ENCODE results near the gene RET. TPM values are rescaled to one million over a fixed set of nuclear protein-coding genes. Genes with fewer than 3 reads are reported as not detected.

RET gene
- total RNA-seq, 1 experiment from 2014 or later: not detected

GRCh38 chr10:43124094-43124521 lies 47.2 kb downstream of the RET start:
- ChIA-PET CTCF (no interaction called here), POLR2A (no interaction called here)
- Mint-ChIP-seq H3K9me3 (ENCODE audit: unreplicated experiment) (no peaks in the 10 kb centered on the region), H3K27ac (ENCODE audit: unreplicated experiment) (no peak overlapping the region), H3K4me3 (ENCODE audit: unreplicated experiment) (no peak overlapping the region), H3K27me3 (ENCODE audit: insufficient read depth, unreplicated experiment) (peaks cover 28% of the 10 kb centered on the region), H3K36me3 (ENCODE audit: insufficient read depth, unreplicated experiment) (no peaks in the 10 kb centered on the region), H3K4me1 (ENCODE audit: low read depth, unreplicated experiment) (no peaks in the 10 kb centered on the region)
- Histone ChIP-seq H3K4me1 (no peaks in the 10 kb centered on the region), H3K4me3 (ENCODE audit: low read depth, low read length) (no peak overlapping the region), H3K36me3 (ENCODE audit: control insufficient read depth, insufficient read depth, low read length) (no peaks in the 10 kb centered on the region), H3K9me3 (no peaks in the 10 kb centered on the region), H3K27me3 (replicated peaks; ENCODE audit: control insufficient read depth, insufficient read depth, low read length) (peaks cover 1% of the 10 kb centered on the region; the same call in 1 of the 2 replicates)
- TF ChIP-seq CTCF (IDR thresholded peaks at IDR 0.05; ENCODE audit: insufficient read depth in 1 of 2, low read depth in 1 of 2, low read length in 1 of 2, severe bottlenecking in 1 of 2, unreplicated experiment in 1 of 2): no peak
- no peak for DNase-seq
- BruUV-seq (replicated peaks): no TSS peak
- intact Hi-C loops (cut with micrococcal nuclease; ENCODE audit: unreplicated experiment): no loop called here

GRCh38 chr10:43124574-43125273 lies 47.9 kb downstream of the RET start:
- Mint-ChIP-seq H3K27ac (ENCODE audit: unreplicated experiment) (no peak overlapping the region), H3K27me3 (ENCODE audit: insufficient read depth, unreplicated experiment) (peaks cover 28% of the 10 kb centered on the region), H3K36me3 (ENCODE audit: insufficient read depth, unreplicated experiment) (no peaks in the 10 kb centered on the region), H3K9me3 (ENCODE audit: unreplicated experiment) (no peaks in the 10 kb centered on the region), H3K4me1 (ENCODE audit: low read depth, unreplicated experiment) (no peaks in the 10 kb centered on the region), H3K4me3 (ENCODE audit: unreplicated experiment) (no peak overlapping the region)
- Histone ChIP-seq H3K4me3 (ENCODE audit: low read depth, low read length) (no peak overlapping the region), H3K9me3 (no peaks in the 10 kb centered on the region), H3K4me1 (no peaks in the 10 kb centered on the region), H3K36me3 (ENCODE audit: control insufficient read depth, insufficient read depth, low read length) (no peaks in the 10 kb centered on the region), H3K27me3 (replicated peaks; ENCODE audit: control insufficient read depth, insufficient read depth, low read length) (peaks cover 1% of the 10 kb centered on the region; the same call in 1 of the 2 replicates)
- ChIA-PET CTCF (no interaction called here), POLR2A (no interaction called here)
- TF ChIP-seq CTCF (IDR thresholded peaks at IDR 0.05; ENCODE audit: insufficient read depth in 1 of 2, low read depth in 1 of 2, low read length in 1 of 2, severe bottlenecking in 1 of 2, unreplicated experiment in 1 of 2): no peak
- intact Hi-C loops (cut with micrococcal nuclease; ENCODE audit: unreplicated experiment): no loop called here
- DNase-seq: no peak
- BruUV-seq (replicated peaks): no TSS peak

- intact Hi-C loops (cut with micrococcal nuclease; ENCODE audit: unreplicated experiment): no loop called here
- Mint-ChIP-seq H3K4me1 (ENCODE audit: low read depth, unreplicated experiment) (no peaks in the 10 kb centered on the region), H3K27ac (ENCODE audit: unreplicated experiment) (no peak overlapping the region), H3K4me3 (ENCODE audit: unreplicated experiment) (no peak overlapping the region), H3K27me3 (ENCODE audit: insufficient read depth, unreplicated experiment) (peaks cover 28% of the 10 kb centered on the region), H3K36me3 (ENCODE audit: insufficient read depth, unreplicated experiment) (no peaks in the 10 kb centered on the region), H3K9me3 (ENCODE audit: unreplicated experiment) (no peaks in the 10 kb centered on the region)
- H3K4me1 ChIP-seq: no peaks in the 10 kb centered on the region
- ChIA-PET POLR2A (no interaction called here), CTCF (no interaction called here)
- no peaks in the 10 kb centered on the region for H3K36me3 ChIP-seq (ENCODE audit: control insufficient read depth, insufficient read depth, low read length)
- no peak for DNase-seq
- no peaks in the 10 kb centered on the region for H3K9me3 ChIP-seq
- peaks cover 1% of the 10 kb centered on the region; the same call in 1 of the 2 replicates for H3K27me3 ChIP-seq (replicated peaks; ENCODE audit: control insufficient read depth, insufficient read depth, low read length)
- TF ChIP-seq CTCF (IDR thresholded peaks at IDR 0.05; ENCODE audit: insufficient read depth in 1 of 2, low read depth in 1 of 2, low read length in 1 of 2, severe bottlenecking in 1 of 2, unreplicated experiment in 1 of 2): no peak
- no peak overlapping the region for H3K4me3 ChIP-seq (ENCODE audit: low read depth, low read length)
- BruUV-seq (replicated peaks): no TSS peak
Observed at GRCh38 chr10:43125274-43125845, 48.5 kb downstream of the RET start.
